HepG2 (cell line): ENCODE data around the gene GADD45B. TPM values are rescaled to one million over a fixed set of nuclear protein-coding genes. Genes with fewer than 3 reads are reported as not detected.

Source experiments
- ATAC-seq: fragments of 200-7000 bp; cut with Tn5 transposase; 3 replicates; pipeline ENCODE4 v1.9.1; 2020; ENCODE audit warnings: mild to moderate bottlenecking, moderate library complexity
- BruUV-seq: library from RNA; stranded (reverse); fragments of 400-500 nt; replicated peaks from 2 replicates; lab custom pipeline; 2021; lab: Mats Ljungman, UMichigan
- CTCF ChIA-PET: fragments of 300-600 bp; formaldehyde crosslinking; extraction: SDS; loops from one replicate; lab custom pipeline; 2021; ENCODE audit warnings: low total read pairs, inconsistent platforms, low intra/inter-chr PET ratio; lab: Yijun Ruan, JAX
- POLR2A ChIA-PET: fragments of 350-600 bp; sonication (Branson Sonifier 250); formaldehyde crosslinking; loops from one replicate; lab custom pipeline; 2020; ENCODE audit warnings: antibody characterized with exemption, inconsistent platforms; lab: Yijun Ruan, JAX
- DNase-seq: peaks from one replicate; pipeline ENCODE4 v3.0.0-alpha.2; 2015; ENCODE audit warnings: low spot score
- FAIRE-seq: peaks from 3 replicates; lab custom pipeline; 2011; peaks lifted over from hg19 to GRCh38; lab: Jason Lieb, UNC
- H2AFZ ChIP-seq: one replicate; pipeline ENCODE4 v1.6.1; 2011; ENCODE audit warnings: low read length, inconsistent platforms
- H3K27ac ChIP-seq: fragments of 300-600 bp; 3 replicates; pipeline ENCODE4 v1.8.0; 2011; ENCODE audit warnings: mixed run types, mild to moderate bottlenecking, mixed read lengths, low read length, inconsistent platforms; ENCODE audit not compliant: insufficient read depth; ENCODE audit errors: extremely low read length
- H3K27me3 ChIP-seq, 2 experiments: fragments of 200-600 bp in 1 of 2; 2 replicates in 1 of 2; 3 replicates in 1 of 2; pipeline versions ENCODE4 v1.6.0 to v1.8.0; 2011; ENCODE audit warnings: low read length in 2 of 2, mild to moderate bottlenecking in 2 of 2, moderate library complexity in 2 of 2, inconsistent platforms in 1 of 2; ENCODE audit not compliant: insufficient read depth in 2 of 2, control insufficient read depth in 1 of 2
- H3K36me3 ChIP-seq, 2 experiments: fragments of 200-600 bp in 1 of 2; replicated peaks in 1 of 2; 2 replicates in 1 of 2; 3 replicates in 1 of 2; pipeline versions ENCODE4 v1.5.1 to v1.8.0; 2011; ENCODE audit warnings: low read length in 2 of 2, inconsistent platforms in 1 of 2; ENCODE audit not compliant: insufficient read depth in 2 of 2, control insufficient read depth in 1 of 2
- H3K4me1 ChIP-seq: 2 replicates; pipeline ENCODE4 v1.5.1; 2012; ENCODE audit warnings: low read length, inconsistent platforms; ENCODE audit not compliant: insufficient read depth
- H3K4me2 ChIP-seq: 2 replicates; pipeline ENCODE4 v1.6.0; 2011; ENCODE audit warnings: low read depth, low read length, inconsistent platforms
- H3K4me3 ChIP-seq, 3 experiments: fragments of 200-600 bp in 1 of 3; sonication (generic), shearing (Covaris generic) in 1 of 3; replicated peaks in 1 of 3; 2 replicates each; pipeline ENCODE4 v1.5.1; 2011 to 2016; ENCODE audit warnings: low read length in 3 of 3, inconsistent platforms in 2 of 3, low read depth in 2 of 3, mild to moderate bottlenecking in 2 of 3, control low read depth in 1 of 3, mixed read lengths in 1 of 3; ENCODE audit not compliant: insufficient read depth in 1 of 3
- H3K79me2 ChIP-seq: one replicate; pipeline ENCODE4 v1.6.1; 2011; ENCODE audit warnings: low read length, inconsistent platforms; ENCODE audit not compliant: insufficient read depth
- H3K9ac ChIP-seq: 2 replicates; pipeline ENCODE4 v1.6.0; 2011; ENCODE audit warnings: mild to moderate bottlenecking, low read depth, low read length, inconsistent platforms; ENCODE audit not compliant: insufficient read depth
- H3K9me3 ChIP-seq: 2 replicates; pipeline ENCODE4 v1.5.1; 2012; ENCODE audit warnings: mild to moderate bottlenecking, low read length
- H4K20me1 ChIP-seq: 2 replicates; pipeline ENCODE4 v1.6.0; 2011; ENCODE audit warnings: inconsistent platforms, mild to moderate bottlenecking, low read length, moderate library complexity; ENCODE audit not compliant: insufficient read depth
- GATAD2A ChIP-seq: IDR thresholded peaks from 2 replicates; pipeline ENCODE4 v1.6.1; 2016
- HNF4A ChIP-seq: sonication (generic); formaldehyde crosslinking; IDR thresholded peaks from 2 replicates; pipeline ENCODE4 v1.4.0; 2020; ENCODE audit warnings: missing genetic modification reagents
- KLF13 ChIP-seq: sonication (generic); formaldehyde crosslinking; IDR thresholded peaks from 2 replicates; pipeline ENCODE4 v1.4.0; 2020; ENCODE audit warnings: mild to moderate bottlenecking, missing genetic modification reagents
- MXD4 ChIP-seq: IDR thresholded peaks from 2 replicates; pipeline ENCODE4 v1.6.1; 2016; ENCODE audit warnings: mild to moderate bottlenecking, missing biosample characterization, missing genetic modification reagents
- SMC3 ChIP-seq: IDR thresholded peaks from 2 replicates; pipeline ENCODE4 v1.6.1; 2011; ENCODE audit warnings: low read length, improper control_type of control experiment
- ZNF121 ChIP-seq: sonication (generic); formaldehyde crosslinking; IDR thresholded peaks from 2 replicates; pipeline ENCODE4 v1.5.0; 2020; ENCODE audit warnings: mild to moderate bottlenecking, missing genetic modification reagents
- ZNF724P ChIP-seq: sonication (generic); formaldehyde crosslinking; IDR thresholded peaks from 2 replicates; pipeline ENCODE4 v1.8.0; 2022; ENCODE audit warnings: missing genetic modification reagents, borderline replicate concordance
- ZNF780A ChIP-seq: sonication (generic); formaldehyde crosslinking; IDR thresholded peaks from 2 replicates; pipeline ENCODE4 v1.8.0; 2022; ENCODE audit warnings: mild to moderate bottlenecking, missing genetic modification reagents, moderate library complexity
- WGBS: methylation state at CpG from one replicate; pipeline ENCODE4 v1.1.6; 2017; ENCODE audit warnings: low lambda C conversion rate; 5-methylcytosine and 5-hydroxymethylcytosine counted together
- in situ Hi-C: cut with HindIII; loops from 2 replicates; pipeline ENCODE4 v1.10.0; 2017; ENCODE audit warnings: low pct_unique_long_range_greater_than_20kb; ENCODE audit not compliant: extremely low pct_ligation_motif_present
- intact Hi-C: fragments of 100-400 bp; cut with micrococcal nuclease; formaldehyde crosslinking; loops from one replicate; pipeline ENCODE4 v1.10.0; 2022; ENCODE audit not compliant: unreplicated experiment
- polyA plus RNA-seq, 8 experiments: library from polyadenylated mRNA; depleted of rRNA in 3 of 8; stranded (reverse) in 7 of 8; unstranded in 1 of 8; fragments of >200 nt; fragmentation: Illumina TruSeq in 4 of 8; extraction: Trizol in 4 of 8; gene quantifications; 2 replicates each; pipeline versions ENCODE4 v1.2.1 to v1.2.3, GENCODE V29; 2011 to 2016; ENCODE audit warnings: low read depth in 4 of 8, missing spikeins in 1 of 8, mixed read lengths in 1 of 8; ENCODE audit not compliant: insufficient read depth in 1 of 8
- total RNA-seq, 5 experiments: library from RNA; depleted of rRNA; stranded (reverse); fragments of >200 nt; fragmentation: Illumina TruSeq; extraction: Trizol; gene quantifications; 2 replicates each; pipeline ENCODE4 v1.2.3, GENCODE V29; 2016; ENCODE audit warnings: low read depth in 1 of 5
- TF ChIP-seq, protein P1 (sequence below): sonication (generic); formaldehyde crosslinking; IDR thresholded peaks from one replicate; pipeline ENCODE4 v1.5.1; 2020; ENCODE audit warnings: mild to moderate bottlenecking, missing genetic modification reagents; ENCODE audit errors: not compliant biosample characterization
- TF ChIP-seq, protein P2 (sequence below): sonication (generic); formaldehyde crosslinking; IDR thresholded peaks from 2 replicates; pipeline ENCODE4 v1.5.0; 2020; ENCODE audit warnings: mild to moderate bottlenecking, missing genetic modification reagents

GADD45B gene
- total and polyA plus RNA-seq, 2 of the 13 experiments (the other 11 are each of a cell fraction or from before 2014, with no cell fraction given), result 4.6 to 34.1 TPM

DNA sequence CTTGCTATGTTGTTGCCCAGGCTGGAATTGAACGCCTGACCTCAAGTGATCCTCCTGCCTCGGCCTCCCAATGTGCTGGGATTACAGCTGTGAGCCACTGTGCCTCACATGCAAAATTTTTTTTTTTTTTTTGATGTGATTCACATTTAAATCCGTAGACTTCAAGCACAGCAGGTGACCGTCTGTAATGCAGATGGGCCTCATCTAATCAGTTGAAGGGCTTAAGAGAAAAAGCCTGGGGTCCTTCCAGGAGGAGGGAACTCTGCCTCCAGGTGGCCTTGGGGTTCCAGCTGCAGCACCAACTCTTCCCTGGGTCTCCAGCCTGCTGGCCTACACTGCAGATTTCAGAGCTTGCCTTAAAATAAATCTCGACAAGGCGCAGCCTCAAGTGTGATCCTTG is 43.6 kb downstream of the GADD45B start (continued):
- TF ChIP-seq, protein P1, sequence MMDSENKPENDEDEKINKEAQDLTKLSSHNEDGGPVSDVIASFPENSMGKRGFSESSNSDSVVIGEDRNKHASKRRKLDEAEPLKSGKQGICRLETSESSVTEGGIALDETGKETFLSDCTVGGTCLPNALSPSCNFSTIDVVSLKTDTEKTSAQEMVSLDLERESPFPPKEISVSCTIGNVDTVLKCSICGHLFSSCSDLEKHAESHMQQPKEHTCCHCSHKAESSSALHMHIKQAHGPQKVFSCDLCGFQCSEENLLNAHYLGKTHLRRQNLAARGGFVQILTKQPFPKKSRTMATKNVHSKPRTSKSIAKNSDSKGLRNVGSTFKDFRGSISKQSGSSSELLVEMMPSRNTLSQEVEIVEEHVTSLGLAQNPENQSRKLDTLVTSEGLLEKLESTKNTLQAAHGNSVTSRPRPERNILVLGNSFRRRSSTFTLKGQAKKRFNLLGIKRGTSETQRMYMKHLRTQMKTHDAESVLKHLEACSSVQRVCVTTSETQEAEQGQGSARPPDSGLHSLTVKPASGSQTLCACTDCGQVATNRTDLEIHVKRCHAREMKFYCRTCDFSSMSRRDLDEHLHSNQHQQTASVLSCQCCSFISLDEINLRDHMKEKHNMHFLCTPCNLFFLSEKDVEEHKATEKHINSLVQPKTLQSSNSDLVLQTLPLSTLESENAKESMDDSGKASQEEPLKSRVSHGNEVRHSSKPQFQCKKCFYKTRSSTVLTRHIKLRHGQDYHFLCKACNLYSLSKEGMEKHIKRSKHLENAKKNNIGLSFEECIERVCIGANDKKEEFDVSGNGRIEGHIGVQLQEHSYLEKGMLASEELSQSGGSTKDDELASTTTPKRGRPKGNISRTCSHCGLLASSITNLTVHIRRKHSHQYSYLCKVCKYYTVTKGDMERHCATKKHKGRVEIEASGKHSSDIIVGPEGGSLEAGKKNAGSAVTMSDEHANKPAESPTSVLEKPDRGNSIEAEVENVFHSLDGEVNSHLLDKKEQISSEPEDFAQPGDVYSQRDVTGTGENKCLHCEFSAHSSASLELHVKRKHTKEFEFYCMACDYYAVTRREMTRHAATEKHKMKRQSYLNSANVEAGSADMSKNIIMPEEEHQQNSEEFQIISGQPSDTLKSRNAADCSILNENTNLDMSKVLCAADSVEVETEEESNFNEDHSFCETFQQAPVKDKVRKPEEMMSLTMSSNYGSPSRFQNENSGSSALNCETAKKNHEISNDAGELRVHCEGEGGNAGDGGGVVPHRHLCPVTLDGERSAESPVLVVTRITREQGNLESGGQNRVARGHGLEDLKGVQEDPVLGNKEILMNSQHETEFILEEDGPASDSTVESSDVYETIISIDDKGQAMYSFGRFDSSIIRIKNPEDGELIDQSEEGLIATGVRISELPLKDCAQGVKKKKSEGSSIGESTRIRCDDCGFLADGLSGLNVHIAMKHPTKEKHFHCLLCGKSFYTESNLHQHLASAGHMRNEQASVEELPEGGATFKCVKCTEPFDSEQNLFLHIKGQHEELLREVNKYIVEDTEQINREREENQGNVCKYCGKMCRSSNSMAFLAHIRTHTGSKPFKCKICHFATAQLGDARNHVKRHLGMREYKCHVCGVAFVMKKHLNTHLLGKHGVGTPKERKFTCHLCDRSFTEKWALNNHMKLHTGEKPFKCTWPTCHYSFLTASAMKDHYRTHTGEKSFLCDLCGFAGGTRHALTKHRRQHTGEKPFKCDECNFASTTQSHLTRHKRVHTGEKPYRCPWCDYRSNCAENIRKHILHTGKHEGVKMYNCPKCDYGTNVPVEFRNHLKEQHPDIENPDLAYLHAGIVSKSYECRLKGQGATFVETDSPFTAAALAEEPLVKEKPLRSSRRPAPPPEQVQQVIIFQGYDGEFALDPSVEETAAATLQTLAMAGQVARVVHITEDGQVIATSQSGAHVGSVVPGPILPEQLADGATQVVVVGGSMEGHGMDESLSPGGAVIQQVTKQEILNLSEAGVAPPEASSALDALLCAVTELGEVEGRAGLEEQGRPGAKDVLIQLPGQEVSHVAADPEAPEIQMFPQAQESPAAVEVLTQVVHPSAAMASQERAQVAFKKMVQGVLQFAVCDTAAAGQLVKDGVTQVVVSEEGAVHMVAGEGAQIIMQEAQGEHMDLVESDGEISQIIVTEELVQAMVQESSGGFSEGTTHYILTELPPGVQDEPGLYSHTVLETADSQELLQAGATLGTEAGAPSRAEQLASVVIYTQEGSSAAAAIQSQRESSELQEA (CRISPR knock-in tag), result no peak

DNA sequence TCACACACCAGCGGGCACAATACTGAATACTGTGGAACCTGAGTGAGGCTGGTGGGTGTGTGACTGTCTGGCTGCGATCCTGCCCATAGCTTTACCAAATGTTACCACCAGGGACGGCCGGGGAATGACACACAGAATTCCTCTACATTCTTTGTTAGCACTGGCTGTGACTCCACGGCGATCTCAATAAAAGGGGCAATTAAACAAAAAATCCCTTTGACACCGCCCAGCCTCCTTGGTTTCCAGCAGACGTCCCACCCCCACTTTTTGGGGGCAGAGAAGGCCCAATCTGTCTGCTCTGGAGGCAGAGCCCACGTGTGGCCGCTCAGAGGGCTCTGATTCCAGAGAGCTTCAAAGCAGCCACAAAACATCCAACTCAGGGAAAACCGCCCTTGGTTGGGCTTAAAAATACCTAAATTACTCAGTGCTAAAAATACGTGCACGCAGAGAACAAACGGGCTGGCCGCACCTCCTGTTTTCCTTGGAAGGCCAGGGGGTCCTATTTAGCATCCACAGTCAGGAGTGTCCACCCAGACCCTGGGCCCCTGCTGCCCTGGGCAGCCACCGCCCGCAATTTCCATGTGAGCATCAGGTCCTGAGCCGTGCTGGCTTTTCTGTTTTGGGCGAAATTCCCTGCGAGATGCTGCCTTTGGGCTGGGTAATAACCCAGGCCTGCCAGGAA is 47.8 kb downstream of the GADD45B start:
- intact Hi-C loops, result no loop called here
- no peak for FAIRE-seq
- H3K4me2 ChIP-seq, result peak overlapping the region; percentile 48
- no peaks in the 10 kb centered on the region for H3K9me3 ChIP-seq
- no peaks in the 10 kb centered on the region for H3K27me3 ChIP-seq
- H3K4me3 ChIP-seq, result no peak overlapping the region; a peak in 2 of 6 replicates
- POLR2A ChIA-PET, result interaction anchor here (1.3 to 1.8 kb wide), 2 partner anchors 48 to 55 kb away, joined by 4 to 14 read pairs; partner anchors contain the start of gene GADD45B
- no peak overlapping the region for H3K9ac ChIP-seq
- no TSS peak for BruUV-seq
- no peaks in the 10 kb centered on the region for H4K20me1 ChIP-seq
- CTCF ChIA-PET, result no interaction called here
- H2AFZ ChIP-seq, result no peak overlapping the region
- H3K36me3 ChIP-seq, result no peaks in the 10 kb centered on the region
- H3K79me2 ChIP-seq, result no peaks in the 10 kb centered on the region
- in situ Hi-C loops, result no loop called here
- no peak for DNase-seq
- peak overlapping the region; percentile 15 for H3K27ac ChIP-seq
- H3K4me1 ChIP-seq, result peaks cover 76% of the 10 kb centered on the region
- ATAC-seq, result peak; percentile 57
- WGBS, result 8% methylated on average over 16 of the region's 20 CpGs
- 0 out of 2 replicates have a peak, but pooled peaks have one; percentile 4 for TF ChIP-seq ZNF780A
- TF ChIP-seq HNF4A (CRISPR knock-in tag), result no peak
- 0 out of 2 replicates have a peak, but pooled peaks have one; percentile 7 for TF ChIP-seq GATAD2A (CRISPR knock-in tag)
- TF ChIP-seq MXD4, result no peak
- no peak for TF ChIP-seq KLF13 (CRISPR knock-in tag)
- TF ChIP-seq, protein P2, sequence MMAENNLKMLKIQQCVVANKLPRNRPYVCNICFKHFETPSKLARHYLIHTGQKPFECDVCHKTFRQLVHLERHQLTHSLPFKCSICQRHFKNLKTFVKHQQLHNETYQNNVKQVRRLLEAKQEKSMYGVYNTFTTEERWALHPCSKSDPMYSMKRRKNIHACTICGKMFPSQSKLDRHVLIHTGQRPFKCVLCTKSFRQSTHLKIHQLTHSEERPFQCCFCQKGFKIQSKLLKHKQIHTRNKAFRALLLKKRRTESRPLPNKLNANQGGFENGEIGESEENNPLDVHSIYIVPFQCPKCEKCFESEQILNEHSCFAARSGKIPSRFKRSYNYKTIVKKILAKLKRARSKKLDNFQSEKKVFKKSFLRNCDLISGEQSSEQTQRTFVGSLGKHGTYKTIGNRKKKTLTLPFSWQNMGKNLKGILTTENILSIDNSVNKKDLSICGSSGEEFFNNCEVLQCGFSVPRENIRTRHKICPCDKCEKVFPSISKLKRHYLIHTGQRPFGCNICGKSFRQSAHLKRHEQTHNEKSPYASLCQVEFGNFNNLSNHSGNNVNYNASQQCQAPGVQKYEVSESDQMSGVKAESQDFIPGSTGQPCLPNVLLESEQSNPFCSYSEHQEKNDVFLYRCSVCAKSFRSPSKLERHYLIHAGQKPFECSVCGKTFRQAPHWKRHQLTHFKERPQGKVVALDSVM (CRISPR knock-in tag), result peak; percentile 71
- TF ChIP-seq ZNF724P, result 0 out of 2 replicates have a peak, but pooled peaks have one; percentile 26
- 0 out of 2 replicates have a peak, but pooled peaks have one; percentile 4 for TF ChIP-seq ZNF121 (CRISPR knock-in tag)
- TF ChIP-seq SMC3, result peak; percentile 31; the same call in 1 of the 2 replicates
